Fibroblast of skin of back (primary cell): Measurements from ENCODE around the gene CHFR.
"Not testable (repeated sequence)": the region's sequence is repeated elsewhere in the genome, so short reads cannot be mapped to it uniquely, and the experiment has no call there.

ENCODE experiments used
- DNase-seq: peaks from one replicate; pipeline ENCODE4 v3.0.0-alpha.2; 2013

CHFR gene

DNA sequence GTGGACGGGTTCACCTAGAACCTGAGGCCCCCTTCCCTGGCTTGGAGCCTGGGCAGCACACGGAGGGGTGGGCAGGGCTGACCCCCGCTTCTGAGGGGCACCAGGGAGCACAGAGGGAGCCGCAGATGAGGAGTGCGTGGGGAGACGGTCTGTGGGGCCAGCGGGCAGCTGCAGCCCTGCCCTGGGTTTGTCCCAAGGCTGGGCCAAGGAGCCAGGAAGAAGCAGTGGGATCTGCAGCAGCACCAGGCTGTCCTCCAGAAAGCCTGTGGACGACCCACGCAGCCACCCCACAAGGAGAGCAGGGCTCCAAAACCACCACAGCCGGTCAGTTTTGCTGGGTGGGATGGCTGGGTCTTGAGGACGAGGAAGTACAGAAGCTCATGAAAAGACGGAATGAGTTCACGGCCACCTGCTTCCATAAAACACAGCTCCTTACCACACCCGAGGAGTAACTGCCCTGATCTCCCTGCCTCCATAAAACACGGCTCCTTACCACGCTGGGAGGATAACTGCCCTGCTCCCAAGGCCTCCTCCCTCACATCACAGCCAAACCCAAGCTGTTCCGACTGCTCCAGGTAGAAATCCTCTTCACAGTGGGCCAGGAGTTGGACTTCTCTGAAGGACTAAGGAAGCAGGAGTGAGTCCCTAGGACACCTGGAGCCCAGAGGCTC is 48.9 kb downstream of the CHFR start:
- DNase-seq: no peak

DNA sequence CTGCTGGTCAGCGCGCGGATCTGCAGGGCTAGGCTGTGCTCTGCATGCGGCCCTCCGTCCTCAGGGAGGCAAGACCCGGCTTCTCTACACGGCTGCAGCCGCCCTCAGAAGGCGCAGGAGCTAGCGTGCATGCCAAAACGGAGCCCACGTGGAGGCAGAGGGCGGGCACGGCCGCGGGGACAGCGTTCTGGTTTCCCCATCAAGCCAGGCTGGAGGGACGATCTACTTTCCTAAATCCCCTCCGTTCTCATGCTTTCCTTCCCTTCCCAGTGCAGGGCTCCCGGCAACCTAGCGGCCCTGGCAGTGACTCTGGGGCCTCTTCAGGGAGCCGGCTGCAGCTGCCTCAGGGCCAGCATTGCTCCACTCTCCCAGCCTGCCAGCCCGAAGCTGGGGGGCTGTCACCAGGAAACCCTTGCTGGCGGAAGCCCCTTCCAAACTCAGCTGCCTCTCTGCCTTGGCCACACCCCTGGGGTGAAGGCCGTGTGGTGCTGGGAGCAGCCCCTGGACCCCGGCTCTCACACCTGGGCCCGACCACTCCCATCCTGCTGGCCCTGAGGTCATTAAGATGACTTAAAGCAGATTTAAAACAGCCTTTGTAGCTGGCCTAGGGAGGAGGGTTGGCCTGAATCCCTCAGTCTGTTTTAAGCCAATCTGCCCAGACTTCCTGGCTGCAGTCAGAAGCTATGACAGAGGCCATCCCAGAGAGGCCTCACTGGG is 49.6 kb downstream of the CHFR start:
- DNase-seq: no peak

- DNase-seq: no peak
Measured at GRCh38 chr12:132836795-132837331, 50.5 kb downstream of the CHFR start.

DNA sequence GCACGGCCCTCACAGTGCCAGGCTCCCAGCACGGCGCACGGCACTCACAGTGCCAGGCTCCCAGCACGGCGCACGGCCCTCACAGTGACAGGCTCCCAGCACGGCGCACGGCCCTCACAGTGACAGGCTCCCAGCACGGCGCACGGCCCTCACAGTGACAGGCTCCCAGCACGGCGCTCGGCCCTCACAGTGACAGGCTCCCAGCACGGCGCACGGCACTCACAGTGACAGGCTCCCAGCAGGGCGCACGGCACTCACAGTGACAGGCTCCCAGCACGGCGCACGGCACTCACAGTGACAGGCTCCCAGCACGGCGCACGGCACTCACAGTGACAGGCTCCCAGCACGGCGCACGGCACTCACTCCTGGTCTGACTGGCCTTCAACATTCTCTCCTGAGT is 51.2 kb downstream of the CHFR start:
- not testable (repeated sequence) for DNase-seq

GRCh38 chr12:132835076-132836025 is 52.1 kb downstream of the CHFR start:
- DNase-seq: no peak

GRCh38 chr12:132834181-132834711 is 53.2 kb downstream of the CHFR start:
- no peak for DNase-seq

DNA sequence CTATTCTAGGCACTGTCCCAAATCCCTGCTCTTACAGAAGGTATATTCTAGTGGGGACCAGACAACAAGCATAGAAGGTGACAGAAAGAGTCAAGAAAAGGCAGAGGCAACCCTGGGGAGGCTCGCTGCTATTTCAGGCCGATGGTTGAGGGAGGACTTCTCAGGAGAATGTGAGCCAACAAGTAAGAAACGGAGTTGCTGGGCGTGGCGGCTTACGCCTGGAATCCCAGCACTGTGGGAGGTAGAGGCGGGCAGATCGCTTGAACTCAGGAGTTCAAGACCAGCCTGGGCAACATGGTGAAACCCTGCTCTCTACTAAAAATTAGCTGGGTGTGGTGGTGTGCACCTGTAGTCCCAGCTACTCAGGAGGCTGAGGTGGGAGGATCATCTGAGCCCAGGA is 54.1 kb downstream of the CHFR start:
- no peak for DNase-seq

DNA sequence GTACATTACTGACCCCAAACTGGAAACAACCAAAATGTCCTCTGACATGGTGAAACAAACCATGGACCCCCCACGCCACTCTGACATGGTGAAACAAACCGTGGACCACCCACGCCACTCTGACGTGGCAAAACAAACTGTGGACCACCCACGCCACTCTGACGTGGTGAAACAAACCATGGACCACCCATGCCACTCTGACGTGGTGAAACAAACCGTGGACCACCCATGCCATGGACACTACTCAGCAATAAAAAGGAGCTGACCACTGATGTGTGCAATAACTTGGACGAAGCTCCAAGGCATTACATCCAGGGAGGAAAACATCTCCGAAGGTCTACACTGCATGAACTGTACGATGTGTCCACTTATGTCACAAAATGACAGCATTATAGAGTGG is 55.6 kb downstream of the CHFR start:
- no peak for DNase-seq

DNA sequence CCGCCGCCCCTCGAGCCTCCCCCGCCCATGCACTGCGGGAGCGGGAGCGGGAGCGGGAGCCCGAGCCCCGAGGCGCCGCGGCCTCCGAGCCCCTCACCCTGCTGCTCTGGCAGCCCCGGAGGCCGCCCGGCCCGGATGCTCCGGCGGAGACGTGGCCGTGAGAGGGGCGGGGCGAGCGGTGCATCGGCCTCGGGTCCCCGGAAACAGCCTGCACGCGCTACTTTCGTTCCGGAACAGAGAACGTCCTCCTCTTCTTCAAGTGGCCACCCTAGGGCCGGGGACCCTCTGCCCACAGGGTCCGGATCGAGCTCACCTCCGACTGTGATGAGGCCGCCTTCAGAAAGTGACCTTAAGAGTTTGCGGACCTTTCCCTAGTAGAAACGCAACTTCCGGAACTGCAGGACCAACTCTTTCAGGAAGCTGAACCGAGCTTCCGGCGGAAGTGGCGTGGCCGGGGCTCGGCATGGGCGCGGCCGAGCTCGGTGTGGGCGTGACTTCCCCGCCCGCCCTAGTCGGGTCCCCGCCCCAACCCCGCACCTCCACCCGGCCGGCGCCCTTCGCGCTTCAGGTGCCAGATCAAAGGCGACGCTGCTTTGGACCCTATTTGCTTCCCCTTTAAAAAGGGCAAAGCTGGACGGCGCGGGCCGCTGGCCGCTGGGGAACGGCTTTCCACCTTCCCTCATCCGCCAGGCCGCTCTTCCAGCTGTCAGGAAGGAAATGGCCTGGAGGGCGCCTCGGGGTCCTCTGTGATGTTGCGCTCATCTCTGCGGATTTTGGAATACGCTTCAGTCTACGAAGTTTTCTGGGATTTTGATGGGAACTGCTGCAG is 58.5 kb downstream of the CHFR start, which contains the start of gene GOLGA3:
TSS of gene GOLGA3 (minus strand) at position 164 of the 829 bp plus-strand sequence. CDS start 6,741 bp downstream, outside the sequence.
- DNase-seq: peak; percentile 94

- peak; percentile 78 for DNase-seq
Measured at GRCh38 chr12:132827763-132828703, 59.4 kb downstream of the CHFR start.

- DNase-seq: no peak
Measured at GRCh38 chr12:132825861-132826260, 61.5 kb downstream of the CHFR start.

- DNase-seq: no peak
Measured at GRCh38 chr12:132825089-132825488, 62.3 kb downstream of the CHFR start.

DNA sequence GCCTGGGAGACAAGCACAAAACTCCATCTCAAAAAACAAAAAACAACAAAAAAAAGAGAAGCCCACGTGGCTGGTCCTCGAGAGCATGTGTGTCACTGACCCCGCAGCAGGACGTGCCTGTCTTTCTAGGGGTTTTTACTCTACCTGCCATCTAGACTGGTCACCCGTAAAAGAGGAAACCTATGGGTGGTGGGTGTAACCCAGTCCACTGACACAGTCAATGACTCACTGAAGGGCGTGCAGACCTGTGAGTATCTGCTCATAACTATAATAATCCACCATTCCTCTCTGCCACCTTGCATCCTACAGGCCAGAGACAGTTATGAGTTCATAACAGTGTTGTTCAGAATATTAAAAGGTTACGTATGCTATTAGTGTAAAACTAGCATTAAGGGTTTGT is 63.4 kb downstream of the CHFR start:
- DNase-seq: no peak

GRCh38 chr12:132818562-132818961 is 68.8 kb downstream of the CHFR start:
- DNase-seq: no peak

GRCh38 chr12:132814232-132814631 is 73.2 kb downstream of the CHFR start:
- no peak for DNase-seq

DNA sequence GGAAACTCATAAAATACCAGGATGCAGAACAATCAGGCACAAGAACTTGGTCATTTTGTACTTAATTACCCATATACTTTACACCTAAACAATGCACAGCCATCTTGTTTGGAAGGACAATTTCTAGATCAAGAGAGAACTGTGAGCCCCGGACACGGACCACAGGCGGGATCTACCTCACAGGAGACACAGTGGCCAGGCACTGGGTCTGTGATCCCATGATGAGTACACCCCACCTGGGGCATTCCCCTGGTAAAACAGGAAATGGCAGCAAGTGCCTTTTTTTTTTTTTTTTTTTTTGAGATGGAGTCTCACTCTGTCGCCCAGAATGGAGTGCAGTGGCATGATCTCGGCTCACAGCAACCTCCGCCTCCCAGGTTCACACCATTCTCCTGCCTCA is 74.0 kb downstream of the CHFR start:
- DNase-seq: no peak

DNA sequence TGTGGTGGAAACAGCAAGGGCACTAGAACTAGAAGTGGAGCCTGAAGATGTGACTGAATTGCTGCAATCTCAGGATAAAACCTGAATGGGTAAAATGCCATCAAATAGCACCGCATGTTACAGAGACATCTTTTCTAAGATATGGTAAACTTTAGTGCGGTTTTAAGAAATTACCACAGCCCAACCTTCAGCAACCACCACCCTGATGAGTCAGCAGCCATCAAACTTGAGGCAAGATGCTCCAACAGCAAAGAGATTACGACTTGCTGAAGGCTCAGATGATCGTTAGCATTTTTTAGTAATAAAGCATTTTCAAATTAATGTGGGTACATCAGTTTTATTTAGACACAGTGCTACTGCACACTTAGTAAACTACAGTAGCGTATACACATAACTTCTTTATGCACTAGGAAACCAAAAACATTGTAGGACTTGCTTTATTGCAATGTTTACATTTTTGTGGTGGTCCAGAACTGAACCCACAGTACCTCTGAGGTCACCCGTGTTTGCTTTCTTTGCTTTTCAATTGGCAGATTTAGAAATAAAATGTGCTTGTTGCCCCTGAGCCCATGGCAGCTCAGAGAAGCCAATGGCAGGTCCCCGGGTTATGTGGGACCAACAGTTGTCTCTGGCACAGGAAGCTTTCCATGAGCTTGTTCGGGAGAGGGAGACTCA is 74.6 kb downstream of the CHFR start:
- no peak for DNase-seq

DNA sequence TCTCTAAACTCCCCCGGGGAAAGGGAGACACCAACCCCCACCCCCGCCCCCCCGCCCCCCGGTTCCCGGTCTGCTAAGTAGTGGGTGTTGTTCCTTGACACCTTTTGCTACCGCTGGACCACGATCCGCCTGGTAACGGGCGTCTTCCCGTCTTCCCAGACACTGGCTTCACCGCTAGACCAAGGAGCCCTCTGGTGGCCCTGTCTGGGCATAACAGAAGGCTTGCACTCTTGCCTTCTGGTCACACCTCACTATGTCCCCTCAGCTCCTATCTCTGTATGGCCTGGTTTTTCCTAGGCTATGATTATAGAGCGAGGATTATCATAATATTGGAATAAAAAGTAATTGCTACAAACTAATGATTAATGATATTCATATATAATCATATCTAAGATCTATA is 78.0 kb downstream of the CHFR start:
- DNase-seq: peak; percentile 39

DNA sequence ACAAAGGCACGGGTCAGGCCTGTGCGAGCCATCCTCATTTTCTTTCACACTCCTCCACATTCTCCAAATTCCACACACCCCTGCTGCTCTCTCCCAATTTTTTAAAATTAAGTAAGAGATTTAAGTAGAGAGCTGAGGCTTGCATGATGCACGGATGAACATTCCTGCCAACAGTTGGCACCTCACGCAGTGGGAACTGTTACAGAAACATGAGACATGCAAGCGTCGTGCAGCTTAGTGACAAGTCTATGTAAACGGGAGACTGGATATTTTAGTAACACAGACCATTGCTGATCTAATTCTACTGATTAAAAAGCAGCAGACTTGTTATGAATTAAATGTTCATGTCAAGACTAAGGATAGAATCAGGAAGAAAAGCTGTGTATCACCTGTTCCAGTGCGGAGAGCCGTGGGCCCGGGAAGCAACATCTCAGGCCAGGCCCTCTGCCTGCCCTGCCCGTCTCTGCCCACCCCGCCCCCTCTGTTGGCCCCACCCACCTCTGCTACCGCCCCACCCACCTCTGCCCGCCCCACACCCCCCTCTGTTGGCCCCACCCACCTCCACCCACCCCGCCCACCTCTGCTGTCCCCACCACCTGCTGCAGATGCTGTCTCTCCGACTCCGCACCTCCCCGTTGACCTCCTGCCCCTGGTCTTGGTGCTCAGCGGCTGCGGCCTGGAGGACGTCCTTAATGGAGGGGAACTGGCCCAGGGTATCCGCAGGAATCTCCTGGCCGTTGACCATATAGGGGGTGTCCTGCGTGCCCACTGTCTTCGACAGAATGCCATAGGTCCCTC is 79.9 kb downstream of the CHFR start:
- no peak for DNase-seq
